GM21619 (cell line): Measurements from ENCODE around the gene DAB1.

ENCODE experiments used
- ATAC-seq: cut with Tn5 transposase; IDR thresholded peaks from one replicate; pipeline ENCODE4 v1.9.1; 2021; ENCODE audit not compliant: unreplicated experiment

DAB1 gene

DNA sequence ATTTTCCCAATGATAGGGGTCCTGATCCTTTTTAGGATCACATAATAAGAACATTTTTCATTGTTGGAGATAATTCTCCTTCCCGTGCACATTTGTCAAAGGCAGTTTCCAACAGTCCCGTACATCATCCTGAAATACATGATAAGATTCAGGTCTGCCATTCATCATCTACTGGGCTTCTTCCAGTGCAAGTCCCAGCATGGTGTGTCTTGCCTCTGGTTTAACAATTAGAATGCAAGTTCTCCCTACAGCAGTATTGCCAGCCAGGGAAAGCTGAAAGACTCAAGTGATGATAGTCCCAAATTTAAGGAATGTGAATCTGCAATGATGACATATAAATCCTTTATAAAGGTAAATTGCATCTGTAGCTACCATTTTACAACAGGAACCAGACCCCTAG is 146.2 kb downstream of the DAB1 start:
- no peak for ATAC-seq

DNA sequence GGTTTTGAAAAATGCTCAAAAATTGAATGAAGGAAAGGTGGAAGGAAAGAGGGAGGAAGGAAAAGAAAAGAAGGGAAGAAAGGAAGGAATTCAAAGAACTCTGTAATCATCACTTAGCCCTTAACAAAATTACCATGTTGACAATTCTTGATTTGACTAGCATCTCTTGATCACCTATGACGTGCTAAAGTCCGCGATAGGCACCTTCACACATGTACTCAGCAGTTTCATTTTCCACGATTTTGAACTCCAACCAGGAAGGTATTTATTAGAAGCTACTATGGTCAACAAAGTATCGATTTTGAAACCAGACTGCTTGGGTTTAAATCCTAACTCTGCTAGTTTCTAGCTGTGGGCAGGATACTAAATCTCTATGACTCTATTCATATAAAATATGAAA is 146.9 kb downstream of the DAB1 start:
- ATAC-seq: no peak

DNA sequence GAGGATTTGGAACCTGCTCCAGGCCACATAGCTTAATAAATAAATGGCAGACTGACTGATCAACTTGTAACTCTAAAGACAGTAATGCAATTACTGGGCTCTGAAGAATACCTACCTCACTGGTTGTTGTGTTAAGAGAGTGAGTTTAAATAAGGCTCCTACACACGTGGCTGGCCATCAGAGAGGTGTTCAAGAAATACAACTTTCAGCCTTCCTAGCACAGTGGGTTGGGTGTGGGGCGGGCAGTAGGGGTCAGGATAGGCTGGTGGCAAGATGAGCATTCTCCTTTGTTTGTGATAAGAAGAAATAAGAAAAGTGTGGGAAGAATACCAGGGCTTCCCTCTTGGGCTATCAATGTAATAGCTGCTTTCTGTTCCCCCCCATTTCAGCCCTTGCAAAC is 151.3 kb downstream of the DAB1 start:
- no peak for ATAC-seq

DNA sequence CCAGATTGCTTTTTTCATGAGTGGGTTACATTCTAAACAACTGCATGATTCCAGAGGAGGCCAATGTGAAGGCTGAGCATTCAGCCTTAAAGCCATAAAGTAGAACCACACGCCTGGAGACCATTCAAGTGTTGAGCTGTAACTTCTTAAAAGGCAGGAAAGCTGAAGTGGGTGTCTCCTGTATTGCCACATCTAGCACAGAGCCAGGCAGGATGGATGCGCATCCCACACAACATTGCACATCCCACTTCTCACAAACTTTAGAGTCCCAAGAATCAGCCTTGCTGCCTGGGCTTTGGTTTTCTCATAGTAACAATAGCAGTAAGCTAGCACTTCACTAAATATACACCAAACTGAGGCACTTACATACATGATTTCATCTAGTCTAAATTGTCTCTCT is 151.7 kb downstream of the DAB1 start:
- no peak for ATAC-seq

DNA sequence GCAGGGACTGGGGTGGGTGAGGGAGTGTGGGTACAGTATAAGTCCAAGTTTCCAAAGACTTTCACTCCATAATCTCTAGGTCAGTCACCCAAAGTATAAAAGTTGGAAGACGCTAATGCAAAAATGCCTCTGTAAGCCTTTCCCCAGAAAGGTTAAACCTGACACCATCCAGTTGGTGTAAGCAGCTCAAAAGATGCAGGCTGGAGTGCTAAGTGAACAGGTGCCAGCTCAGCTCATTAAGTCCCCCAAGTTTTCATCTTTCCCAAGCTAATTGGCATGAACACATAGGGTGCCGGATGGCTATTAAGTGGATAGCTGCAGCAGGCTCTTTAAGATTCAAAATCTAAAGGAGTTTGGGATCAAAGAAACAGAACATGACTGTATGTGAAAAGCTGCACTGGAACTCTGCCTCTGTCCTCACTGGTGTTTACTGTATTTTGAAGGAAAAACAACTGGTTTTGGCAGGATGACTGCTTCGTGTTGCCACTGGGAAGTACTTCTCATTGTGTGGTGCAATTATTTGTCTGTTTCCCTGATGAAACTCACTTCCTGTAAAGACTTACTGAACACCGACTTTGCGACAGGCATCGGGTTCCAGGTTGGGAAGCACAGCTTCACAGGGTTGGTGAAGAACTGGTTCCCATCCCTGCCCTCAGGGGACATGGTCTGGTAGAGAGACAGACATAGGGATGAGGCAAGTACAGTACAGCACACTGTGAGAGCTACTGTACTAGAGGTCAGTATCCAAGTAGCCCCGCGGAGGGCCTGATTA is 152.7 kb downstream of the DAB1 start:
- ATAC-seq: no peak

DNA sequence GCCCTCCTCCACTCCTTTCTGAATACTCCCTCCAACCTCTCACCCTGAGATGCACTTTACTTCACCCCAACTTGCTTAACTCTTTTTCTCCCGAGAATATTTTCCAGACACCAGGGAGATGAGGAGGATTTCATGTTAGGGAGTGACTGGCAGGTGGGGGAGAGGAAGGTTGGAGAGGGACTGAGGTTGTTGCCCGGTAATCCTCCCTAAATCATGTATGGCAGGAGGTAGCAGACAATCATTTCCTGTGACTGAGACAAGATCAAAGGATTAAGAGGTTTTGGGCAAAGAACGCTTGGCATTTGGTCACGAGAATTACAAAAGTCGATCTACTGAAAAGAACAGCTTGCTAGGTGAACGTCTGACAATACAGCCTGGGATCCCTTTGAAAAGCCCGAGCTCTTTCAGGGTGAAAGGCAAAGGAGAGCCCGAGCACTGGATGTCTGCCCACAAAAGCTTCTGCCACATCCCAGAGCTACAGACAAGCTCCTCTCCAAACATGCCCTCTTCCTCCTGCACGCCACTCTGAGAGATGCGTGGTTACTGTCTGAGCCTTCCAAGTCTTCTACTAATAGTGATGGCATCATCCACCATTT is 154.1 kb downstream of the DAB1 start:
- no peak for ATAC-seq

DNA sequence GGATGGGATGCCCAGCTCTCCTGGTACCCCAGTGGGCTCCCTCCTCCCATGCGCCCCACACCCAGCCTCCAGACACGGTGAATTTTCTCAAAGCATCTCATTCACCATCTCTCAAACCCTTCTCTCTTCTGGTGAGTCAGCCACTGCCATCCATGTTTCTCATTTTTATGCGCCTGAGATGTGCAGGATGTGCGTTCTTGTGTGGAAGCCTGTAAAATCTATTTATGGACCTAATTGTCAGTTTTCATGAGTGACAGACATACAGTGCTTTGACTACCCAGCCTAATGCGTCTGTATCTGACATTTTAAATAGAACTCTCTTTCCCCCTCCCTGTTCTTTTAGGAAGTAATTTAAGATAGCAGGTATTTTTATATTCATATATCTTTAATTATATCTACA is 158.8 kb downstream of the DAB1 start:
- ATAC-seq: no peak

DNA sequence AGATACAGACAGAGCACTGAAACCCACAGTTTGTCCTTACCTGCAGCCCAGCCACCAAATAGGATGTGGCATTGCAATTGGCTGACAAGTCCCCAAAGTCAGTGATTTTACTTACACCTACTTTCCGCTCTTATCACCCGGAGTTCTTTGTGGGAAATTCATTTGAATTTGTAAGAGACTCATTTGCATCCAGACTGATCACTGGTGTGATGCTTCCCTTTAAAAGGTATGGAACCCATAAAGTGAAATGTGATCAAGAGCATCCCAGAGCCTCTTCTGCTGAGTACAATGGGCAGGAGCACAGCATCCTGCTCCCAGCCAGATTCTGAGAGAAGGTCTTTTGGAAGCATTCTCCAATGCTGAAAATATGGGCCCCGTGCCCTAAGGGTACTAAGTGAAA is 161.4 kb downstream of the DAB1 start:
- no peak for ATAC-seq

DNA sequence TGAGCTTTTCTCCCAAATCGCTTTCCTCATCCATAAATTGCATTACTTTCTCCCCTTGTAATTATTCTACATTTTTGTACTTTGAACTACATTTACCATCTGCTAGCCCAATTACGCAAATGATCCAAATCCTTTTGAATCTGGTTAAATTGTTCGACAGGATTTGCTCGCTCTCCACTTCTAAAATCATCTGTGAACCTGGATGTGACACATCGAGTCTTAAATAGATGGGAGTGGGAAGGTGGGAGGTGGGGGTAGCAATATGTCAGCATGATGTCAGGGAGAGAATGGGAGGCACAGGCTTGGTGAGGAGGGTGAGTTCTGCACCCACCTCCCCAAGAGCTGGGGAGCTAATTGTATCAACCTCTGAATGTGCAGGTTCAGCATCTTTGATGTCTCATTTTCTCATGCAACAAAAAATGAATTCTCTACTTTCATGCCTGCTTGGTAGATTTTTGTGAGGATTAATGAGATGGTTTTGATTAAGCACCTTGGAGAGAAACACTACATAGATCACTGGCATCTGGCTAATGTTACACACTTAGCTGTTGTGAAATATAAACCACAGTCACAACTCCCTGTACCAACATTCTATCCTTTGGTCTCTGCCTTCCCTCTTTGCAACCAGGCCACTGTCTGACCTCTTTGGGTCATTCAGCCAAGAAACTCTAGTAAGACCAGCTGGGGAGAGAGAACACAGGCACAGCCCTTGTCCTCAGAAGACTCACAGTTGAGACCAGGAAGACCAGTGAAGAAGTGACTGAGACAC is 165.1 kb downstream of the DAB1 start:
- ATAC-seq: no peak

DNA sequence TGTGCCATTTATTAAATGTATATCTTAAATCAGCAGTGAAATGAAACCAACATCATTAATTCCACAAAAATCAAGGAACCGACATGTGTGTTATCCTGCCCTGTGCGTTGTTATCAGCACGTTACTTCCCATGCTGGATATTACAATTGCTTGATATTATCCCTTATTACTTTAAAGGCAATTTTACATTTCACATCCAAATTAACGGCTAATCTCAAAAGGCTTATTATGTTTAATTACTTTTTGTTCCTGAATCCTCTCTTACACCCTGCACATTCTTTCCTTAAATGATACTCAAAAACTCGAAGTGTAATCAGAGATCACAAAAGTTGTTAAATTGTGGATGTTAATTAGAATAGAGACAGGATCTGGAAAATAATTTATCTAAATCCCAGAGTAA is 167.9 kb downstream of the DAB1 start:
- ATAC-seq: no peak

DNA sequence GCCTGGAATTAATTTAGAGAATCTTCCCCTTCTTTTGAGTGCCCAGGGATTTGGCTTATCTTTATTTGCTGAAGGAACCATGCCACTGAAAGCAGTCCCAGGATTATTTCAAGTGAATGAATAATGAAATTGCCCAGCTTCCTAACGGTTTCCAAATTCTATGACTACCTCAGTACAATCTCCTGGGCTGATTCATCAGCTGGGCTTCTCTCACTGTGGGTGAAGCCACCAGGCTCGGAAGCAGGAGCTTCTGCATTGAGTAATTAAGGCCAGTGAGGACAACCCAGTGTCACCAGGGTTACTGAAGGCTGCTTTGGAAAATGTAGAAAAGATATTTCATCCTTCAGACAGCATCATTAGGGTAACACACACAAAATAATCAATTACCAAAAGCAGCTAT is 169.8 kb downstream of the DAB1 start:
- no peak for ATAC-seq

DNA sequence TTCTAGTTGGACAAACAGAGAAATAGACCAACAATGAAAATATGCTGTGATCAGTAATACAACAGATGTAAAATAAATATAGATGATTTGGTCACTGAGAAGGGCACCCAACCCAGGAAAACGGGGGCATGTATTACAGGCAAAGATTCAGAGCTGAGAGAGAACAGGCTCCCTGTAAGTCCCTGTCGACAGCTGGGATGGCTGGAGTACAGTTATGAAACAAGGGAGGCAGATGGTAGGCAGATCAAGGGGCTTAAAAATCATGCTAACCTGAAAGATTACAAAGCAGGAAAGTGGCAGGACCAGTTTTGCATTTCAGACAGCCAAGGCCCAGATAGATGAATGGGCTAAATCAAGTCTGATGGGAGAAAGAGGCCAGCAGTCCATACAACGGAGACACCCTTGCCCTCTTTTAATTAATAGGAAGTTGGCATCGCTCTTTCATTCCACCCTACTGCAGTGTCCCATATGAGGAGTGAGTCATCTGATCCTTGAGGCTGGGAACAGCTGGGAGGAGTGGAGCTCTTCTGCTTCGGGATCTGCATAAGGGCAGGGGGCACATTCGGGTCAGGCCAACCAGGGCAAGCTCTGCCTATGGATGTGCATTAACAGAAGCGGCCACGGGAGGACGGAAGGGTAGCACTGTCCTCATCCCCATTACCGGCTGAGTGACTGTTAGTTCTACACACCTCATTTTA is 171.1 kb downstream of the DAB1 start:
- ATAC-seq: no peak

DNA sequence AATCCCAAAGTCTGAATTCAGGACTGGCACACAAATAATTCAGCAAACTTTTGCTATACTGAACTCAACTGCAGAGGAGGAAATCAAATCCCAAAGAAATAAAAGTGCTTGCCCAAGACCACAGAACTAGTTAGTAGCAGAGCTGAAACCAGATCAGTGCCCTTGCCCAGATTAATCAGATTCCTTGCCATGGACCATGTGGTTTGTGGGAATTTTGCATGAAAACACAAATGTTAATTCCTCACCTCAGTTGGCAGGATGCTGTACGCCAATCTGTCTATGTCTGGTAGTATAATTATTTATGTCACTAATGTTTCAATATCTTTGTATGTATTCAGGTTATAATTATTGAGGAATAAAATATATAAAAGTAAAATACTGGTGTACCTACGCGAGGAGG is 173.8 kb downstream of the DAB1 start:
- no peak for ATAC-seq

DNA sequence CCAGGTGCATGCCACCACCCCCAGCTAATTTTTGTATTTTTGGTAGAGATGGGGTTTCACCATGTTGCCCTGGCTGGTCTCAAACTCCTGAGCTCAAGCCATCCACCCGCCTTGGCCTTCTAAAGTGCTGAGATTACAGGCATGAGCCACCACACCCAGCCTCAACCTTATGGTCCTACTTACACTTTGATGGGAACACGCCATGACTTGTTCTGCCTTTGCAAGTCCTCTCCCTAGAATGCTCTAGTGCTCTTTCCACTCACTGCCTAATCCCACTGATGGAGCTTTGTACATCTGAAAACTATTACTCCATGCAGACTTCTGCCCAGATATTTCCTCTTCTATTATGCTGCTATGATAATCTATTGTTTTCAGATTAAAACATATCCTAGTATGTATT is 174.3 kb downstream of the DAB1 start:
- no peak for ATAC-seq

DNA sequence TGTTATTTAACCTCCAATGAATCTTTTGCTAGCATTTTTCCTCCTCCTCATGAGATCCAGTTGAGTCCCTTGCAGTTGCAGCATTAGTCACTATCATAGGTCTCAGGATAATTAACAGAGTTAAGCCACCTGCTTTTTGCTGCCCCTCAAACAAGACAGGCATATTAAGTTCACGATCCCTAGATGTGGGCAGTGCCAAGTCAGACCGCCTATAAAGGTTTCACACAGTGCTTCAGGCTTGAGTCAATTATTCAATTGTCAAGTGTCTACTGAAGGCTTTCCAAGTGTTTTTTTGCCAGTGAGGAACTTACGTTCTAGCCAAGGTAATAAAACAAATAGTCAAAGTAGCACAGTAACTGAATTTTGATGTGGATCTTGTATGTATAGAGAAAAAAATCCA is 175.0 kb downstream of the DAB1 start:
- no peak for ATAC-seq

DNA sequence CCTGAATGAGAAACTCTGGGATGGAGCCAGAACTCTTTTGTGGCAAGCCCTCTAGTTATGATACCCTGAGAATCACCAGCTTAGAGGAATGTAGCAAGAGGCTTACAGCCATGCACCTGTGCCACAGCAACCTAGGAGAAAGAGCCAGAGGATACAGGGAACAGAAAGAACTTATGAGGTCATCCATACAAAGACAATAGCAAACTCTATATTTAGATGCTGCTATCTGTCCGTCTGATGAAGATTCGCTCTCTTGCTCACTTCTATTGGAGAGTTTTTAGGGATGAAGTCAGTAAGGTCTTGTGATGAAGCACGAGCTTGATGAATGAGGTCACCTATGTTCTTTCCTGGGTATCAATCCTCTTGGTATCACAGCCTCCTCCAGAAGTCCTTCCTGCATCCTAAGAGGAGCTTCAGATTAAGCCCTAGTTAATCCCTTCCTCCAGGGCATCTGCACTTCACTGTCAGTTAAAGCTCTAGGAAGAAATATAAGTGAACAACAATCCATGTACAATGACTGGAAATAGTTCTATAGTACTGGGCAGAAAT is 185.6 kb downstream of the DAB1 start:
- ATAC-seq: no peak

DNA sequence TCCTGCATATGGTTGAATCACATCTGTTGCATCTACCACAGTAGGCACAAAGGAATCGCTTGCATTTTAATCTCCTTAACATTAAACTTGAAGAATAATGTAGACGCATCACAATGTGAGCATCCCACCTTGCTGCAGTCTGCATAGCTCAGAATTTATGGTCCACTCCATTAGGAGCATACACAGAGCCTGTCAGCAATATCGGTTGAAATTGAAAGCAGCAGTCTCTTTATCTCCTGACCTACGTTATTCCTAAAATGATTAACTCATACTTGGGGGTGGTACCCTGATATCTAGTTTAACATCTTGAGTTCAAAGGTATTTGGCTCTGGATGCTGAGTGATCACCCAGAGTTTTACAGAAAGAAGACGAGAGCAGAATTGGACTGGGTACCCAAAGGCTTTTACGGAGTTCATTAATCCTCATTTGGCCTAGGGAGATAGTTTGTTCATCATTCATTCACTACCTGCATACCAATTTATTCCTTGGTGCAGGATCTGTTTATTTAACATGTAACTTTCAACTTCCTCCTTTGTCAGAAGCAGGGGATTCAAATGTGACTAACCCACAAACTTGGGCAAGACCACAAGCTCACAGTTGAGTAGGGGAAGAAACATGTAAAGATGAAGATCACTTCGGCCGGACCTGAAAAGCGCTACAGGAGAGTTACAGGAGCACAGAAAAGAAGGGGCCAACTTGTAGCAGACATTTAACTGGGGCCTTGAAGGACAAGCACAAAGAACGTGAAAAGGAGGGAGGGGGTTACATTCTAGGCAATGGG is 187.9 kb downstream of the DAB1 start:
- no peak for ATAC-seq

DNA sequence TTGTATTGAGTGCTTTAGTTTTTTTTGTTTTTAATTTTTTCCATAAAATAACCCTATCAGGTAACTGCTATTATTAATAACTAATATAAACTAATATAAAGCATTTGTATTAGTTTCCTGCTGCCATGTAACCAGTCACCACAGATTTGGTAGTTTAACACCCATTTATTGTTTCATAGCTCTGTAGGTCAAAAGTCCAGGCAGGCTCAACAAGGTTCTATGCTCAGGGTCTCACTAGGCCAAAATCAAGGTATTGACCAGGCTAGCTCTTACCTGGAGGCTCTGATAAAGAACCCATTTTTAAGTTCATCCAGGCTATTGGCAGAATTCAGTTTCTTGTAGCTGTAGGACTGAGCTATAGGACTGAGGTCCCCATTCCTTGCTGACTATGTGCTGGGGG is 189.4 kb downstream of the DAB1 start:
- ATAC-seq: no peak

DNA sequence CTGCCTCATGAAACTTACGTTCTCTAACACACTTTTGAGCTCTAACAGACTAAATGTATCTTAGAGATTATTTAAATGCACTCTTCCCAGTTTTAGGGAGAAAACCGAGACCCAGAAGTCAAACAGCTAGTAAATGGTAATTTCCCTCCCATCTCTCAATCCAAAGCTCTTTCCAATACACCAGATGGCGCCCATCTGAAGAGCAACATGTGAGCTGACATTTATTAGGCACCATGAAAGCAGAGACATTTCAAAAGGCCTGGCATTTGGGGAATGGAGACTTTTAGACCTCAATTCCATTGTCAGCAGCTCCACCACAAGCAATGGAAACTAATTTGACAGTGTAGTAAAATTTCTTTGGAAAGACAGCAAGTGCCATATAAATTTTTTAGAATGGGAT is 191.4 kb downstream of the DAB1 start:
- ATAC-seq: no peak

DNA sequence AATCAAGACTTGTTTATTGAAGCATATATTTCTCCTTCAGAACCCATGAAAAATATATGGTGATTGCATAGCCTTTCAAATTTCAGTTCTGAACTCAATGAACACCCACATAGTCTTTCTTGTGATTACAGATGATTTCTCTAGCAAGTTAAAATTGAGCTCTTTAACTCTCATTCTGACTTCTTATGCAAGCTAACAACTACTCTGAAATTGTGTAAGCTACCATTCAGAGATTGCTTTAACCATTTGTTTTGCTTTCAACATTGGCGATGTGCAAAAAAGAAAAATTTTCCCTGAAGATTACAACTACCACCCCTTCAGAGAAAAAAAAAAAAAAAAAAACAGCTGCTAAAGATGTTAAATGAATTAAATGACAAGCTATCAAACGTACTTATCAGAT is 193.9 kb downstream of the DAB1 start:
- ATAC-seq: no peak

DNA sequence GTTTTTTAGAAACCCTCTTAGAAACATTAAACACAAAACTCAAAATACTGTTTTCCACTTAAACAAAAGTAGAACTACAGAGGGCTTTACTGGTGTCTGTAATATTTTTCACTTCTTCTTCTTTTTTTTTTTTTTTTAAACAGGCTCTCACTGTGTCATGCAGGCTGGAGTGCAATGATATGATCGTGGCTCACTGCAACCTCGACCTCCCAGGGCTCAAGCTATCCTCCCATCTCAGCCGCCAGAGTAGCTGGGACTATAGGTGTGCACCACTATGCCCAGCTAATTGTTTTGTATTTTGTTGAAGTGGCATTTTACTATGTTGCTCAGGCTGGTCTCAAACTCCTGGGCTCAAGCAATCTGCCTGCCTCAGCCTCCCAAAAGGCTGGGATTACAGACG is 194.8 kb downstream of the DAB1 start:
- ATAC-seq: no peak
